Kidney glomerular epithelial cell (primary cell): ENCODE measurements around the gene TMEM72.

ENCODE experiments used
- DNase-seq: peaks from one replicate; lab custom pipeline; 2025; lab: John Stamatoyannopoulos, UW

The TMEM72 gene

GRCh38 chr10:44980309-44981171, 69.4 kb downstream of the TMEM72 start:
- peak; percentile 32 for DNase-seq

GRCh38 chr10:44981172-44982113, 70.3 kb downstream of the TMEM72 start:
- peak; percentile 91 for DNase-seq

- no peak for DNase-seq
These were observed 71.0 kb downstream of the TMEM72 start for GRCh38 chr10:44982114-44982460.

GRCh38 chr10:44982496-44982895, 71.4 kb downstream of the TMEM72 start:
- no peak for DNase-seq

- no peak for DNase-seq
These were observed 72.1 kb downstream of the TMEM72 start for GRCh38 chr10:44983066-44983894.

GRCh38 chr10:44983895-44984278, 72.8 kb downstream of the TMEM72 start:
- no peak for DNase-seq

- DNase-seq = no peak
These were observed 73.5 kb downstream of the TMEM72 start for GRCh38 chr10:44984671-44985101.

GRCh38 chr10:44985175-44985681, 74.1 kb downstream of the TMEM72 start:
- no peak for DNase-seq

- DNase-seq = no peak
These were observed 75.0 kb downstream of the TMEM72 start for GRCh38 chr10:44986179-44986578.
